NCI-H526 treated with DMSO at 0.1 percent for 48 hours (cell line): Measurements from ENCODE around the gene GPR162.
"Not testable (repeated sequence)": the region's sequence is repeated elsewhere in the genome, so short reads cannot be mapped to it uniquely, and the experiment has no call there.

Experiments
- DNase-seq: peaks from one replicate; lab custom pipeline; 2025; lab: John Stamatoyannopoulos, UW

GPR162 gene

DNA sequence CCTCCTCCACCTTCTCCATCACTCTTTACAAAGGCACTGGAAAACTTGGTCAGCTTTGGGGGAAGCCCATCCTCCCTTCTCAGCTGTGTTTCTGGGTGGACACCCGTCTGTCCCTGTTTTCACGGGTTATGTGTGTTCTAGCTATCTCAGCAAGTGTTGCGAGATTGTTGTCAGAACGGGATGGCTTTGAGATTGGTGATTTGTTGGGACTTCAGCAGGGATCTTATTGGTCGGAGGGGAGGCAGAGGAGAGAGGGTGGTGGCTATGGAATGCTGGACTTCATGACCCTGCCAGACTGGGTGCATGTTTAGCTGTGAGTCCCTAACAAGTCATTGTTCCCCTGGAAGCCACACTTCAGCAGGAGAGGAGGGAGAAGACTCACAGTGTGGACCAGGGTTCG, 32.4 kb downstream of the GPR162 start:
- DNase-seq, result no peak

DNA sequence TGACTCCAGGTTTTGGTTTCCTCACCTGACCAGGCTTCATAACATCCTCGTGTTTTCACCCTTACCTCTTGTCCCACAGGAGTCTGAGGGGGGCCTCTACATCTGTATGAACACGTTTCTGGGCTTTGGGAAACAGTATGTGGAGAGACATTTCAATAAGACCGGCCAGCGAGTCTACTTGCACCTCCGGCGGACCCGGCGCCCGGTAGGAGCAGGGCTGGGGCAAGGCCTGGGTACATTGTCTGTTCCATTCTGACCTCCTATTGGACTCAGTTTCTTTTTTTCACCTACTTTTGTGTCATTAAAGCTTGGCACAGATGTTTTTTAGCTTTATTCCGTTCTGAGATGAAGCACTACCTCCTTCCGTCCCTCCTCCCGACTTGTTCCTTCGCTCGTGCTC, 33.7 kb downstream of the GPR162 start:
- DNase-seq, result no peak

DNA sequence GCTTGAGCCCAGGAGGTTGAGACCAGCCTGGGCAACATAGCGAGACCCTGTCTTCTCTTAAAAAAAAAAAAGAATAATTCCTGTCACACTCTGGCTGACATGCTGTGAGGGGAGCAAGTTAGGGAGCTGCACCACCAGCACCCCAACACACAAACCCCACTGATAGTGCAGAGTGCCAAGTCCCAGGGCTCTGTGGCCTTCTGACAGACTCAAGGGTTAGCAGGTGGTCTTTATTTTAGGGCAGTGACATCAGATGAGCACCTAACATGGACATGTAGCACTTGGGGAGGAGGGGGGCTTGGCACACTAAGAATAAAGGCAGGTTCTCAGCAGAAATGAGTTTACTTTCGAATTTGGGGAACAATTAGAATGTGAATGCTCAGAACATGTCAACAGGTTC, 37.2 kb downstream of the GPR162 start:
- DNase-seq, result no peak

DNA sequence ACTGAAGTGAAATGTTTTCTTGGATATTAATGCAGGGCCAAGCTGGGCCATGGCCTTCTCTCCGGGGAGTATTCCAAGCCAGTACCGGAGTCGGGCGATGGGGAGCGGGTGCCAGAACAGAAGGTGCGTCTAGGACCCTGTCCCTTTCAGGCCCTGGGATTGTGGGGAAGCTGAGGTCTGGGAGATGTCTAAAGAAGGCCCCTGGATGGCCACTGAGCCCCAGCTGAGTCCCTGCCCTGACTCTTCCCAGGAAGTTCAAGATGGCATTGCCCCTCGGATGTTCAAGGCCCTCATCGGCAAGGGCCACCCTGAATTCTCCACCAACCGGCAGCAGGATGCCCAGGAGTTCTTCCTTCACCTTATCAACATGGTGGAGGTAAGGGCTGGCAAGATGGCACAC, 38.5 kb downstream of the GPR162 start:
- DNase-seq, result no peak

DNA sequence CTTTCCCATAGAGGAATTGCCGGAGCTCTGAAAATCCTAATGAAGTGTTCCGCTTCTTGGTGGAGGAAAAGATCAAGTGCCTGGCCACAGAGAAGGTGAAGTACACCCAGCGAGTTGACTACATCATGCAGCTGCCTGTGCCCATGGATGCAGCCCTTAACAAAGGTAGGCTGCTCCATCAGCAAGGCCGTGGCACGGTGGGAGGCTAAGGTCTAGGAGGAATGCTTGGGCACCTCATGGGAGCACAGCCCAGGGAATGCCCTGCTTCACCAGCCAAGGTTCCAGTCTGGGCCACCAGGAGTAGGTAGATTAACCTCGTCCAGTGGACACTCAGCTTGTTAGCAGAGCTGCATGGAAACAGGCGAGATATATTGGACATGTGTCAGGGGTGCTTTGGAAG, 39.3 kb downstream of the GPR162 start:
- DNase-seq, result no peak

DNA sequence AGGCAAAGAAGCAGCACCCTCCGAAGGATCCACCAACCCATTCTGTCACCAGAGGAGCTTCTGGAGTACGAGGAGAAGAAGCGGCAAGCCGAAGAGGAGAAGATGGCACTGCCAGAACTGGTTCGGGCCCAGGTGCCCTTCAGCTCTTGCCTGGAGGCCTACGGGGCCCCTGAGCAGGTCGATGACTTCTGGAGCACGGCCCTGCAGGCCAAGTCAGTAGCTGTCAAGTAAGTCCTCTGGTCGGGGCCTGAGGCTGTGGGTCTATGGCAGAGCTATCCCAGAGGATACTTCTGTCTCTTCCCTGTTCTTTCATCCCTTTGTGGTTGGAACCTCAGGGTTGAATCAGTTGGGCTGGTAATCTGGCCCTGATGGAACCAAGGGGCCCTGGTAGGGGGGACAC, 39.8 kb downstream of the GPR162 start:
- DNase-seq, result no peak

DNA sequence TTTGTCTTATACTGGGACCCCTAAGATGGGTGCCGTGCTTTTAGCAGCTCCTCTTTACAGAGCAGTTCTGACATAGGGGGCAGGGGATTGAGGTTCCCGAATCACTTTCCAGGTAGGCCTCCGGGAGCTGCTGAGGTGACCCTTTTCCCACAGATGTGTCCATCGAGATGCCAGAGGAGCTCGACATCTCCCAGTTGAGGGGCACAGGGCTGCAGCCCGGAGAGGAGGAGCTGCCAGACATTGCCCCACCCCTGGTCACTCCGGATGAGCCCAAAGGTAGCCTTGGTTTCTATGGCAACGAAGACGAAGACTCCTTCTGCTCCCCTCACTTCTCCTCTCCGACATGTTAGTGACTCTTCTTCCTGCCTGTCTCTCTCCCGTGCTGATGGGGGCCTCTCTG, 41.4 kb downstream of the GPR162 start:
- DNase-seq, result no peak

DNA sequence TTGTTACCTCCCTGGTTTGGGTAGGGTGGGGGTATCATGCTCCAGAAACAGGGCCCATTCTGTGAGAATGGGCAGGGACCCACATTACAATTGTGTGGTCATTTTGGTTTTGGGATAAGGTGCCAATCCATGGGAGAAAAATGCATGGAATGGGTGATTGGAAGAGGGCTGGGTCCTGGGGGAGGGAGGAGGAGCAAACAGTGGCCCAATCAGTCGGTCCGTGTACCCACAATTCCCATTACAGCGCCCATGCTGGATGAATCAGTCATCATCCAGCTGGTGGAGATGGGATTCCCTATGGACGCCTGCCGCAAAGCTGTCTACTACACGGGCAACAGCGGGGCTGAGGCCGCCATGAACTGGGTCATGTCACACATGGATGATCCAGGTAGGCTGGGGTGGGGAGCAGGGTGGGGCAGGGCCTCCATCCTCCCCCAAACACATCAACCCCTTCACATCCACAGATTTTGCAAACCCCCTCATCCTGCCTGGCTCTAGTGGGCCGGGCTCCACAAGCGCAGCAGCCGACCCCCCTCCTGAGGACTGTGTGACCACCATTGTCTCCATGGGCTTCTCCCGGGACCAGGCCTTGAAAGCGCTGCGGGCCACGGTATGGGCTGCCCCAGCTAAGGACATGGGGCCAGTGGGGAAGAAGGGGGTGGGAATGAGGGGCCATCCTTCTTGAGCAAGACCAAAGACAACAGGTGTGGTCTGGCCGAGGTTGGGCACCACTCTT, 42.1 kb downstream of the GPR162 start:
- no peak for DNase-seq

DNA sequence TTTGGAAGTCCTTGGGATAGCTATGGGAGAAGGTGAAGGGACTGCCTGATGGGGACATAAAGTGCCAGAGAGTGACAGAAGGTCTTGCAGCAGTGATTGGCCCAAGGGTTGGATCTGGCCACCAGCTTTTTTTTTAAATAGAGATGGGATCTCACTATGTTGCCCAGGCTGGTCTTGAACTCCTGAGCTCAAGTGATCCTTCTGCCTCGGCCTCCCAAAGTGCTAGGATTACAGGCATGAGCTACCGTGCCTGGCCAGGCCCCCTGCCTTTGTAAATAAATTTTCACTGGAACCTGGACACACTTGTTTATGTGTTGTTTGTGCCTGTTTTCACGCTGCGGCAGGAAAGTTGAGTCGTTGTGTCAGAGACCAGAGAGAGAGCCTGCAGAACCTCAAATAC, 43.7 kb downstream of the GPR162 start:
- not testable (repeated sequence) for DNase-seq

DNA sequence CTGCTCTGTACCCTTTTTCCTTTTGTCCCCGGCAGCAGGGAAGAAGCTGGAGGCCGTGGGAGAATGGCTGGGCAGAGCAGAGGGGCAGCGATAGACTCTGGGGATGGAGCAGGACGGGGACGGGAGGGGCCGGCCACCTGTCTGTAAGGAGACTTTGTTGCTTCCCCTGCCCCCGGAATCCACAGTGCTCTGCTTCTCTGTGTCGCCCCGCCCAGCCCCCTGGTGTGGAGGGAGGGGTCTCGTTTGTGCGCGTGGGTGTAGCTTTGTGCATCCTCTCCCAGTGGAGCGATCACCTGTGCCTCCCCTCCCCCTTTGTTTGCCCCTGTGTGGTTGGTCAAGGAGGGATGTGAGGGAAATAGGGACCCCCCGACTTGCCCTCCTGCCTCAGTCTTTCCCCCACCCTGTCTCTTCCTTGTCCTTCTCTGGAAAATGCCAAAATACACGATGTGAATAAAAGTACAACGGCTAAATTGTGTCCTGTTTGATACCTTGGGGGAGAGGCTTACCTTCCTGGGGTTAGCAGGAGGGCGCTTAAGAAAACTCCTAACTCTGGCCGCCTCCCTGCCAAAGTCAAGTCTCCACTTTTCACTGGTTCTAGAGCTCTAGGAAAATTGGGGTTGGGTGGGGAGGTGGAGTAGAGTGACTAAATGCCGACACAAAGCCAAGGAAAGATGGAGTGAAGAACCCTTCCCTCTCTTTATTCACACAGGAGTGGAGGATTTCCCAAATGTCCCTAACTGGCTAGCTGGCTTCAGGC, 44.7 kb downstream of the GPR162 start:
- no peak for DNase-seq

DNA sequence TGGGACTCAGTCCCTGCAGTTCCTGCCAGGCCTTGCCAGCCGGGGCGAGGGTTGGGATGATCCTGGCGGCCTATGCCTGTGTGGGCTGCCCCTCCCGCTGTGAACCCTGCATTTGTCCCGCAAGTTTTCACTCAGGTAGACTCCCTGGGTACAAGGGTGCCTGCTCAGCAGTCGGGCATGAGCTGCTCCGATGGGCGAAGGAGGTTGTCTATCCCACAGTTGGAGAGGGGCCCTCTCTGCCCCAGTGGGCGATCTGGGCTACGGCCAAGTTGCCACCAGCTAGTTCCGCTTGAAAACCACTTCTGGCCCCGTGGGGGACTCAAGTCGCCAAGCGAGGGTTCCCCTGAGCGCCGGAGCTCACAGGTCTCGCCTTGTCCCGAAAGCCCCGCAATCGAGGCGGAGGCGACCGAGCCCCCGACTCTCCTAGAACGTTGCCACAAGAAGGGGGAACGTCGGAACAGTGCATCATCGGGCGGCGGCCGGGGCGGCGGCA, 45.3 kb downstream of the GPR162 start:
- no peak for DNase-seq

DNA sequence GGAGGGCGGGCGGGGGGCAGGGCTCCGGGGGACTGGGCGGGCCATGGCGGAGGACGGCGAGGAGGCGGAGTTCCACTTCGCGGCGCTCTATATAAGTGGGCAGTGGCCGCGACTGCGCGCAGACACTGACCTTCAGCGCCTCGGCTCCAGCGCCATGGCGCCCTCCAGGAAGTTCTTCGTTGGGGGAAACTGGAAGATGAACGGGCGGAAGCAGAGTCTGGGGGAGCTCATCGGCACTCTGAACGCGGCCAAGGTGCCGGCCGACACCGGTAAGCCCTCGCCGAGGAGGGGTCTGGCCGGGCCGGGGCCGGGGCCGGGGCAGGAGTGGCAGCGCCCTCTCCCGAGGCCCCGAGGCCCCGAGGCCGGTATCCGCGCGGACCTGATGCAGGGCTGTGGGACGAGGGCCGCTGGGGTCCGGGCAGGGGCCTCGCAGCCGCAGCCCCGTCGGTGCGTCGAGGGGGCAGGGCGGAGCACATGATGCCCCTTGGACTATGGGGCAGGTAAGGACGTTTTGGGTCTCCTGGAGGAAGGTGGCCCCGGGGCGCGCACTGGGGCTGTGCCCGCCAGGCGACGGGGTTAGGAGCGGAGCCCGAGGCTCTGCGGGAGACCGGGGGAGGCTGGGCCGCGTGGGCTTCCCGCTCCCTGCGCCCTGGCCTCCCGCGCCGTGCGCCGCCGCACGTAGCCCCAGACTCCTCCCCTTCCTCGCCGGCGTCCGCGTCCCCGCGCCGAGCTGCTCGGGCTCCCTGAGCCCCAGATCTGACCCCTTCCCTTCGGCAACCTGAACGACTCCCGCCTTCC, 46.0 kb downstream of the GPR162 start, which contains the start of gene TPI1:
Gene TPI1, plus strand, starts transcription at position 119 of the 798 bp plus-strand sequence. Its CDS starts 36 bp downstream, at position 155.
- peak; percentile 69 for DNase-seq

DNA sequence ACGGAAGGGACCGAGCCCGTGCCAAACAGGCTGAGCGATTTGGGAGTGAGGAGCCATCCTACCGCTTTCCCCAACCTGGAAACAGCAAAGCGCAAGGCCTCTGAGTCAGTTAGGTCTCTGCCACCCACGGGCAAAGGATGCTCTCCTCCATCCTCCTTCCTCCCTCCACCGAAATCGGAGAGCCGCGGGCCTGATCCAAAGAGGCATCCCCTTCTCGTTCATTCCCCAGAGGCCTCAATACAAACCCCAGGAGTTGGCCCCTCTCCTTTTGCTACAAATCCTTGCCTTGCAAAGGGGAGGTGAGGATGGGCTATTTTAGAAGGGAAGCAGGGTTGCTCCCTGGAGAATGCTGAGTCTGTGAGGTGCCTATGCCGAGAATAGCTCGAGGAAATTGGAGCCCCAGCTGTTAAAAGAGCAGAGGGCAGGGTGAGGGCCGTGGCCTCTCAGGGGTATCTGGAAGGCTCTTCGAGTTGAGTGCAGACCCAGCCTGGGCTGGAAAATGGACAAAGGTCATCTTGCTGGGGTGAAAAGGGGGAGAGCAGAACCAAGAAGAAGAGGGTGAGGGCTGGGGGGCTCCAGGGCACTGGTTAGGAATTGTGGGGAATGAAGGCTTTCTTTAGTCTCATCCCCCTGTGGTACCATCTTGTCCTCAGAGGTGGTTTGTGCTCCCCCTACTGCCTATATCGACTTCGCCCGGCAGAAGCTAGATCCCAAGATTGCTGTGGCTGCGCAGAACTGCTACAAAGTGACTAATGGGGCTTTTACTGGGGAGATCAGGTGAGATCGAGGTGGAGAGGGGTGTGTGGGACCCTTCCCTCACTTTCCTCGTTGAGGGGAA, 46.8 kb downstream of the GPR162 start:
- DNase-seq, result no peak

DNA sequence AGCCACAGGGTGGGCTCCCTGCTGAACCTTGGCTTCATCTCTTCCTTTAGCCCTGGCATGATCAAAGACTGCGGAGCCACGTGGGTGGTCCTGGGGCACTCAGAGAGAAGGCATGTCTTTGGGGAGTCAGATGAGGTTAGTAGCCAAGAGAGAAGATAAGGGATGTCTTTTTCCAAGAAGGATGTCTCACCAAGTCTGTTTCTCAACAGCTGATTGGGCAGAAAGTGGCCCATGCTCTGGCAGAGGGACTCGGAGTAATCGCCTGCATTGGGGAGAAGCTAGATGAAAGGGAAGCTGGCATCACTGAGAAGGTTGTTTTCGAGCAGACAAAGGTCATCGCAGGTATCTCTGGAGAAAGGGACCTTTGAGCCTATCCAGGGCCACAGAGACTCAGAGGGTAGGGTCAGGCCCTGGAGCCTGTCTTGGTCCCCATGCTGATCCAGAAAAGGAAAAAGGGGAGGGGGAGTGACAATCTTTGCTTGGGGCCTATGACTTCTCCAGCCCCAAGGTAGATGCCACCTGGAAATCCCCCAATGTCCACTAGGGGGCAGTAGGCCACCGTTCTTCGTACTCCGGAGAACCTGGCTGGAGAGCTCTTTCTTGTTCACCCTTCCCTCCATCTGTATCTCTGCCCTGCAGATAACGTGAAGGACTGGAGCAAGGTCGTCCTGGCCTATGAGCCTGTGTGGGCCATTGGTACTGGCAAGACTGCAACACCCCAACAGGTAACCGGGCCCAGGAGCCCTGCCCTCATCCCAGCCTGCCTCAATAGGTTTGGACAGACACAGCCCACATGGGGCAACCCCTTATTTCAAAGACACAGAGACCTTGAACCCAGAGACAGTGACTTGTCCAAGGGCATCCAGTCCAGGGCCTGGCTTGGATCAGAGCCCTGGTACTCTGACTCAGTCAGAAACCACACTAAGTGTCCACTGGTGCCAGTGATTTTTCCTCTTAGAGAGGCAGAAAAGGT, 47.7 kb downstream of the GPR162 start:
- peak; percentile 64 for DNase-seq

DNA sequence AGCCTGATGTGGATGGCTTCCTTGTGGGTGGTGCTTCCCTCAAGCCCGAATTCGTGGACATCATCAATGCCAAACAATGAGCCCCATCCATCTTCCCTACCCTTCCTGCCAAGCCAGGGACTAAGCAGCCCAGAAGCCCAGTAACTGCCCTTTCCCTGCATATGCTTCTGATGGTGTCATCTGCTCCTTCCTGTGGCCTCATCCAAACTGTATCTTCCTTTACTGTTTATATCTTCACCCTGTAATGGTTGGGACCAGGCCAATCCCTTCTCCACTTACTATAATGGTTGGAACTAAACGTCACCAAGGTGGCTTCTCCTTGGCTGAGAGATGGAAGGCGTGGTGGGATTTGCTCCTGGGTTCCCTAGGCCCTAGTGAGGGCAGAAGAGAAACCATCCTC, 48.7 kb downstream of the GPR162 start:
- DNase-seq, result not testable (repeated sequence)

DNA sequence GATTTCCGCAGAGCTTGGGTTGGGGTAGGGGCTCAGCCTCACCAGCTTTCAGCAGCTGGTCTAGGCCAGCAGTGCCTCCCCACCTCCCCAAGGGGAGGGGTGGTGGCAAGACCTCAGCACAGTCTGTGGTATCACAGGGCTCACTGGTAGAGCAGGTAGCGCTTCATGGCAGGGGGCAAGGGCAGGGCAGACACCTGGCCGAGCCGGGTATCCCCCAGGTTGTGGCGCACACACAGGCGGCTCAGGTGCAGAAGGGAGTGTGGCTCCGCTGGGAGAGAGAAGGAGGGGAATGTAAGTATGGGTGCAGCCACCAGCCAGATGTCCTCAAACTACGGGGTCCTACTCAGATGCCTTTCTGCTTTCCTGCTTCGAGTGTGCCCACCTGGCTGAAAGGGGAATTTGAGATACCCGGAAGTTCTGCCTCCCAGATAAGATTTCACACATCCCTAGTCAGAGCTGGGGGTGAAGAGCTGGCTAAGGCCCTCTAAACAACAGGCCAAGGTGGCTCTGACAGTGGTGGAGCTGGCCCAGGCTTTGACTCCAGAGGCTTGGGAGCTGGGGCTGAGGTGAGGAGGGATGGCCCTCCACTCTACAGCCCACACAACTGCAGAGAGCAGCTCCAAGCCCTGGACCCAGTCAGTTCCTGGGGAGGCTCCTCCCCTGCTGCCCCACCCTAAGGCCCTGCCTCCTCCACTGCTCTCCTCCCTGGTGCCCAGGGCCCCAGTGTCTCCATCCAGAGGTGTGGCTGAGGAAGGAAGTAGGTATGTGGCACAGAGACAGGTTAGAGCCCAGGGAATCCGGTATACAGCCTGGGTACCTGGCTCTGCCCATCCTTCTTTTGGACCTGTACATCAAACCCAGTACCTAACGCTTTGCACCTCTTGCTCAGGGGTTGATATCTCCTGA, 49.7 kb downstream of the GPR162 start:
- peak; percentile 21 for DNase-seq

DNA sequence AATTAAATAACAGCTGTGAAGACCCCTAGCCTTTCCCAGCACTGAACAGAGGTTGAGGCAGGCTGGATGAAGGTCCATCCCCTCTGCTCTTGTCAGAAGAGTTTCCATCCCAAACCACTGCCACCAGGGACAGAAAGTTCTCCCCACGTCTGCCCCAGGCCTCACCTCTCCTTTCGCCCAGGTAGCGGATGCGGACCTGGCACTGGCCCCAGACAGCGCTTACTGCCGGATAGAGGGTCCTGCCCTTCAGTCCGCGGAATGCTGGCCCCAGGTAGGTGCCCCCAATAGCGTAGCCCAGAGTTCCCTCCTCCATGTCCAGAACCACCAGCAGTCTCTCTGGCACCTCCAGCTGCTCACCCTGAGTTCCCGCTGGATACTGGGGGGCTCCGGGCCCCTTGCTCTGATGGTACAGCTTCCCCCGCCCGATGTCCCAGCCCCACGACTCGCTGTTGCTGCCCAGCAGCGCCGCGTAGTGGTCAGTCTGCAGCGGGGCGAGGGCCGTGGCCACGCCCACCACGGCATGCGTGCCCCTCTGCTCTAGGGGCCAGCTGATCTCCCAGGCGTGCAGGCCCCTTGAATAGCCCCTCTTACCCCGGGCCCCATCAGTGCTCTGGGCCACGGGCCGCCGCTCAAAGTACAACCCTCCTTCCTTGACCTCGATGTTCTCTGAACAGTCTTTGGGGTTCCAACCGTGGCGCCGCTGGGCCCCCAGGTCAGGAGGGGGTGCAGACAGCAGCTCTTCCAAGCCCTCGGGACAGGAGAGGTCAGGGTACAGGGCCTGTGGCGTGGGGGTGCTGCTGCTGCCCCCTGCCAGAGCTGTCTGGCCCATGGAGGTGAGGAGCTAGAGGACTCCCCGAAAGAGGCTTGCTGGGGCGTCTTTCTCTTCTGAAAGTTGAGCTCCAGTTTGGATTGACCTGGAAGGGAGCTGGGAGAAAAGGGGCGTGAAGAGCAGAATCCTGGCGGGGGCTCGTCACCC, 50.7 kb downstream of the GPR162 start:
- DNase-seq, result no peak
